GM23338 (cell line): Measurements from ENCODE around the gene SFTPB.

Experiments used
- NANOG ChIP-seq: IDR thresholded peaks from 2 replicates; pipeline ENCODE4 v1.6.1; 2016; ENCODE audit warnings: antibody characterized with exemption, borderline replicate concordance
- POLR2AphosphoS5 ChIP-seq: IDR thresholded peaks from 2 replicates; pipeline ENCODE4 v1.6.1; 2016; ENCODE audit warnings: antibody characterized with exemption, low read depth
- REST ChIP-seq: IDR thresholded peaks from one replicate; pipeline ENCODE4 v1.6.1; 2018; ENCODE audit warnings: antibody characterized with exemption; ENCODE audit not compliant: unreplicated experiment
- TF ChIP-seq, protein P1 (sequence below), 2 experiments: fragments of 200-600 bp in 1 of 2; sonication (generic) in 1 of 2; conservative IDR thresholded peaks; 2 replicates each; pipeline versions ENCODE4 v1.5.1 to v1.6.1; 2016 to 2017; ENCODE audit warnings: antibody characterized with exemption in 2 of 2, low read depth in 2 of 2, mild to moderate bottlenecking in 2 of 2, moderate library complexity in 1 of 2

- TF ChIP-seq, protein P1, sequence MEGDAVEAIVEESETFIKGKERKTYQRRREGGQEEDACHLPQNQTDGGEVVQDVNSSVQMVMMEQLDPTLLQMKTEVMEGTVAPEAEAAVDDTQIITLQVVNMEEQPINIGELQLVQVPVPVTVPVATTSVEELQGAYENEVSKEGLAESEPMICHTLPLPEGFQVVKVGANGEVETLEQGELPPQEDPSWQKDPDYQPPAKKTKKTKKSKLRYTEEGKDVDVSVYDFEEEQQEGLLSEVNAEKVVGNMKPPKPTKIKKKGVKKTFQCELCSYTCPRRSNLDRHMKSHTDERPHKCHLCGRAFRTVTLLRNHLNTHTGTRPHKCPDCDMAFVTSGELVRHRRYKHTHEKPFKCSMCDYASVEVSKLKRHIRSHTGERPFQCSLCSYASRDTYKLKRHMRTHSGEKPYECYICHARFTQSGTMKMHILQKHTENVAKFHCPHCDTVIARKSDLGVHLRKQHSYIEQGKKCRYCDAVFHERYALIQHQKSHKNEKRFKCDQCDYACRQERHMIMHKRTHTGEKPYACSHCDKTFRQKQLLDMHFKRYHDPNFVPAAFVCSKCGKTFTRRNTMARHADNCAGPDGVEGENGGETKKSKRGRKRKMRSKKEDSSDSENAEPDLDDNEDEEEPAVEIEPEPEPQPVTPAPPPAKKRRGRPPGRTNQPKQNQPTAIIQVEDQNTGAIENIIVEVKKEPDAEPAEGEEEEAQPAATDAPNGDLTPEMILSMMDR (conservative IDR thresholded peaks at IDR 0.05; ENCODE audit: low read depth in 2 of 2), result no peak
- TF ChIP-seq NANOG (no peak), POLR2AphosphoS5 (no peak), REST (no peak)
Measured at GRCh38 chr2:85644909-85645308, 23.1 kb downstream of the SFTPB start.
